BE2C (cell line): ENCODE measurements around the gene ULK4.
"Not testable (repeated sequence)": the region's sequence is repeated elsewhere in the genome, so short reads cannot be mapped to it uniquely, and the experiment has no call there.

Source experiments
- DNase-seq: peaks from one replicate; pipeline ENCODE4 v3.0.0-alpha.2; 2020
- H3K27me3 ChIP-seq: fragments of 250-450 bp; sonication (Bioruptor Pico); 2 replicates; pipeline ENCODE4 v1.5.1; 2020; ENCODE audit warnings: mild to moderate bottlenecking
- H3K36me3 ChIP-seq: fragments of 250-450 bp; sonication (Bioruptor Pico); 2 replicates; pipeline ENCODE4 v1.5.1; 2020; ENCODE audit warnings: mild to moderate bottlenecking
- H3K4me1 ChIP-seq: fragments of 250-450 bp; sonication (Bioruptor Pico); 2 replicates; pipeline ENCODE4 v1.5.1; 2020
- H3K4me3 ChIP-seq: 2 replicates; pipeline ENCODE4 v1.5.1; 2011; ENCODE audit warnings: low read depth, low read length
- H3K9me3 ChIP-seq: fragments of 250-450 bp; sonication (Bioruptor Pico); 2 replicates; pipeline ENCODE4 v1.5.1; 2020
- TF ChIP-seq, protein P1 (sequence below): IDR thresholded peaks from 2 replicates; pipeline ENCODE4 v1.5.1; 2012; ENCODE audit warnings: mild to moderate bottlenecking, low read depth, low read length

ULK4 gene

DNA sequence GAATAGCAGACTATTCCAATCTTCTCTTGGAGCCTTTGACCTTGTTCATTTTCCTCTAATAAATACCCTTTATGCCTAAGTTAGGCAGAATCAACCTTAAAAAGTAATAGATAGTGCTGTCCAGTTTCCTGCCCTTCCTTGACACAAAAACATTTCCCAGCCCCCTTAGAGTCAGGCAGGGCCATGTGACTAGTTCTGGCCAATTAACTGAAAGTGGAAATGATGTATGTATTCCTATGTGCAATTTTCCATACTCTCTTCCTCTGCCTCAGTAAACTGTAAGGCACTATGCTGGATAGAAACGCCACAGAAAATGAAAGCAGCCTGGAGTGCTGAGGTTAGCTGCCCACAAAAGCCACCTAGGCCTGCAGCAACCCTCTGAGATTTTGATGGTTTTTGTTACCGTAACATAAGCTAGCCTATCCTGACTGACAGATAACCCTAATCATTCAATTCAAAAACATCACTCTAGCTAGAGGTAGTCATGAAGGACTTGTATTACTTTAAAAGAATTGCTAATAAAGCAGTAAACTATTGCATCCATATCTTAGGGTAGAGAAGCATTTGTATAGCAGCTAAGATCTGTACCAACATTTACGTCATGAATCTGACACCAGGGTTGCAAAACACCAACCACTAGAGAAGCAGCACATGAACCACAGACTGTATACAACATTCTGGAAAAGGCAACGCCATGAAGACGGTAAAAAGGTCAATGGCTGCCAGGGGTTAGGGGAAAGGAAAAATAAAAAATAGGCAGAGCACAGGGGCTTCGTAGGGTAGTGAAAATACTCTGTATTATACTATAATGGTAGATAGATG lies 112.9 kb downstream of the ULK4 start:
- H3K27me3 ChIP-seq: no peaks in the 10 kb centered on the region
- no peaks in the 10 kb centered on the region for H3K4me1 ChIP-seq
- no peaks in the 10 kb centered on the region for H3K9me3 ChIP-seq
- no peaks in the 10 kb centered on the region for H3K36me3 ChIP-seq
- no peak overlapping the region for H3K4me3 ChIP-seq
- TF ChIP-seq, protein P1, sequence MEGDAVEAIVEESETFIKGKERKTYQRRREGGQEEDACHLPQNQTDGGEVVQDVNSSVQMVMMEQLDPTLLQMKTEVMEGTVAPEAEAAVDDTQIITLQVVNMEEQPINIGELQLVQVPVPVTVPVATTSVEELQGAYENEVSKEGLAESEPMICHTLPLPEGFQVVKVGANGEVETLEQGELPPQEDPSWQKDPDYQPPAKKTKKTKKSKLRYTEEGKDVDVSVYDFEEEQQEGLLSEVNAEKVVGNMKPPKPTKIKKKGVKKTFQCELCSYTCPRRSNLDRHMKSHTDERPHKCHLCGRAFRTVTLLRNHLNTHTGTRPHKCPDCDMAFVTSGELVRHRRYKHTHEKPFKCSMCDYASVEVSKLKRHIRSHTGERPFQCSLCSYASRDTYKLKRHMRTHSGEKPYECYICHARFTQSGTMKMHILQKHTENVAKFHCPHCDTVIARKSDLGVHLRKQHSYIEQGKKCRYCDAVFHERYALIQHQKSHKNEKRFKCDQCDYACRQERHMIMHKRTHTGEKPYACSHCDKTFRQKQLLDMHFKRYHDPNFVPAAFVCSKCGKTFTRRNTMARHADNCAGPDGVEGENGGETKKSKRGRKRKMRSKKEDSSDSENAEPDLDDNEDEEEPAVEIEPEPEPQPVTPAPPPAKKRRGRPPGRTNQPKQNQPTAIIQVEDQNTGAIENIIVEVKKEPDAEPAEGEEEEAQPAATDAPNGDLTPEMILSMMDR: no peak
- no peak for DNase-seq

DNA sequence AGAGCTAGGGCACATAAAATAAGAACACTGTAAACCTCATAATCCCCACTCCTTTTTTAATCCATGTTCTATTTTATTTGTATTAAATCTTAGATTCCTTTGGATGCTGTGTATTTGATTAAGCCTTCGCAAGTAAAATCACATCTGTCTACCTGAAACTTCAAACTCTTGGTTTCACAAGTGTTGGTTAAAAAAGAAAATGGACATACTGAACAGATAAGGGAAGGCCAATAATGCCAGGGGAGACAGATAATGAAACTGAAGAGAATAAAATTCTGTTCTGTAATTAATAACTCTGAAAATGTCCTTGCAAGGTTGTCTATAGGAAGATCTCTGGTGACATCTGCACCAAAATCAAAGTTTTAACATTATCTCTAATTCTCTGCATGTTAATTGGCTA lies 114.2 kb downstream of the ULK4 start:
- TF ChIP-seq, protein P1: no peak
- Histone ChIP-seq H3K4me1 (no peaks in the 10 kb centered on the region), H3K4me3 (no peak overlapping the region), H3K9me3 (no peaks in the 10 kb centered on the region), H3K36me3 (no peaks in the 10 kb centered on the region), H3K27me3 (no peaks in the 10 kb centered on the region)
- DNase-seq: no peak

DNA sequence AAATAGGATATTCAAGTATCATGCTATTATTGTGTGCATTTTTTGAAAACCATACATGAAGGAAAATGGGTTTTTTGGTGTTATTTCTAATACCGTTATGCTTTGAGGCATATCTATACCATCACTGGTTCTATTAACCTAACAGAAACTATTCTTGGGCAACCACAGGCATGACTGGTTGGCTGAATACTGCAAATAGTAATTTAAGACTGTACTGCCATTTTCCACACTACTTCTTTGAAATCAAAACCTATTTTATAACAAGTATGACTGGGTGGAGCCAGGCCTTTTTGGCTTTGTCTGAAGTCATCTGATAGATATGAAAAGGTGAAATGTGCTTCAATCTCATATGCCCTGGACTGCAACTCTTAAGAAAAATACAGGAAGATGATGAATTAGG lies 115.1 kb downstream of the ULK4 start:
- no peaks in the 10 kb centered on the region for H3K4me1 ChIP-seq
- DNase-seq: no peak
- no peaks in the 10 kb centered on the region for H3K9me3 ChIP-seq
- no peaks in the 10 kb centered on the region for H3K27me3 ChIP-seq
- H3K4me3 ChIP-seq: no peak overlapping the region
- TF ChIP-seq, protein P1: no peak
- H3K36me3 ChIP-seq: no peaks in the 10 kb centered on the region

DNA sequence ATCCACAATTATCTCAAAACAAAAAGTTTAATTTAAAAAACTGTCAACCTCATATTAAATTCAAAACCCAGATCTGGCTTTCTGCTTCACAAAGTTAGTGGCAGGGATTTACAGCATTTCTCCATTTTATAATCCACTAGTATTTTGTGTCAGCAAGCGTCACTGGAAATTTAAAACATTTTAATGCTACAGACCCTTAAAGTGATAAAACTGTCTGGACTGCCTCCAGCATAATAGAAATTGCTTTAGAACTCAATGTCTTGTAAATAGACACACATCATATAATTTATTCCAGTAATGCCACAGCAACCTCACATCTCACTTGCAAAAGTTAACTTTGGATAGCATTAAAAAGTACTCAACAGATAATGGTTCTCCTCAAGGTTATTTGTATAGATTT lies 116.1 kb downstream of the ULK4 start:
- Histone ChIP-seq H3K9me3 (no peaks in the 10 kb centered on the region), H3K27me3 (no peaks in the 10 kb centered on the region), H3K4me3 (no peak overlapping the region), H3K4me1 (no peaks in the 10 kb centered on the region), H3K36me3 (no peaks in the 10 kb centered on the region)
- TF ChIP-seq, protein P1: no peak
- DNase-seq: no peak

DNA sequence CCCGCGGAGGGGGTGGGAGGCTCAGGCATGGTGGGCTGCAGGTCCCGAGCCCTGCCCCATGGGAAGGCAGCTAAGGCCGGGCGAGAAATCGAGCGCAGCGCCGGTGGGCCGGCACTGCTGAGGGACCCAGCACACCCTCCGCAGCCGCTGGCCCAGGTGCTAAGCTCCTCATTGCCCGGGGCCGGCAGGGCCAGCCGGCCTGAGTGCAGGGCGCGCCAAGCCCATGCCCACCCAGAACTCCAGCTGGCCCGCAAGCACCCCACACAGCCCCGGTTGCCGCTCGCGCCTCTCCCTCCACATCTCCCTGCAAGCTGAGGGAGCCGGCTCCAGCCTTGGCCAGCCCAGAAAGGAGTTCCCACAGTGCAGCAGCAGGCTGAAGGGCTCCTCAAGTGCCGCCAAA lies 117.6 kb downstream of the ULK4 start:
- DNase-seq, H3K36me3 ChIP-seq, H3K9me3 ChIP-seq, H3K27me3 ChIP-seq, H3K4me1 ChIP-seq, H3K4me3 ChIP-seq: not testable (repeated sequence)

DNA sequence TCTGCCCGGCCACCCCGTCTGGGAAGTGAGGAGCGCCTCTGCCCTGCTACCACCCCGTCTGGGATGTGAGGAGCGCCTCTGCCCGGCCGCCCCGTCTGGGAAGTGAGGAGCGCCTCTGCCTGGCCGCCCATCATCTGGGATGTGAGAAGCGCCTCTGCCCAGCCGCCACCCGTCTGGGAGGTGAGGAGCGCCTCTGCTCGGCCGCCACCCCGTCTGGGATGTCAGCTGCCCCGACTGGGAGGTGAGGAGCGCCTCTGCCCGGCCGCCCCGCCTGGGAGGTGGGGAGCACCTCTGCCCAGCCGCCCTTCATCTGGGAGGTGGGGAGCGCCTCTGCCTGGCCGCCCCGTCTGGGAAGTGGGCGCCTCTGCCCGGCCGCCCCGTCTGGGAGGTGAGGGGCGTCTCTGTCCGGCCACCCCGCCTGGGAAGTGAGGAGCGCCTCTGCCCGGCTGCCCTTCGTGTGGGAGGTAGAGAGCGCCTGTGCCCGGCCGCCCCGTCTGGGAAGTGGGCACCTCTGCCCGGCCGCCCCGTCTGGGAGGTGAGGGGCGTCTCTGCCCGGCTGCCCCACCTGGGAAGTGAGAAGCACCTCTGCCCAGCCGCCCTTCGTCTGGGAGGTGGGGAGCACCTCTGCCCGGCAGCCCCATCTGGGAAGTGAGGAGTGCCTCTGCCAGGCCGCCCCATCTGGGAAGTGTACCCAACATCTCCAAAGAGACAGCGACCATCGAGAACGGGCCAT lies 120.8 kb downstream of the ULK4 start:
- not testable (repeated sequence) for H3K27me3 ChIP-seq, DNase-seq, H3K36me3 ChIP-seq, H3K4me1 ChIP-seq, H3K4me3 ChIP-seq, H3K9me3 ChIP-seq
